ENCODE data around the gene TBC1D2B.
"Not testable (repeated sequence)": the region's sequence is repeated elsewhere in the genome, so short reads cannot be mapped to it uniquely, and the experiment has no call there.

The TBC1D2B gene

DNA sequence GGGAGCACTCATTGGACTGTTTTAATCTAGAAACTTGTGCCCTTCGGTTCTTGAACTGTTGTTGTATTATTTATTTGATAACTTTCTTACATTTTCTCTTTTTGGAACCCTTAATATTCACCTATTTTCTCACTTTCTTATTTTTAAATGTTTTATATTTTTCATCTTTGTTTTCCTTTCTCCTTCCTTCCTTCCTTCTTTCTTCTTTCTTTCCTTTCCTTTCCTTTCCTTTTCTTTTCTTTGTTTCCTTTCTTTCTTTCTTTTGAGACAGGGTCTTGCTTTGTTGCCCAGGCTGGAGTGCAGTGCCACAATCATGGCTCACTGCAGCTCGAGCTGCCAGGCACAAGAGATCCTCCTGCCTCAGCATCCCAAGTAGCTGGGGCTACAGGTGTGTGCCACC is 108.5 kb downstream of the TBC1D2B start:
- no peak for DNase-seq (ENCODE audit: low spot score)
- ChIA-PET CTCF (interaction anchor here (1.0 kb wide), 1 partner anchor 129 kb away, joined by 3 read pairs; no protein-coding TSS in a partner anchor), POLR2A (ENCODE audit: low non-redundant PET) (no interaction called here)
- TF ChIP-seq, protein P1, sequence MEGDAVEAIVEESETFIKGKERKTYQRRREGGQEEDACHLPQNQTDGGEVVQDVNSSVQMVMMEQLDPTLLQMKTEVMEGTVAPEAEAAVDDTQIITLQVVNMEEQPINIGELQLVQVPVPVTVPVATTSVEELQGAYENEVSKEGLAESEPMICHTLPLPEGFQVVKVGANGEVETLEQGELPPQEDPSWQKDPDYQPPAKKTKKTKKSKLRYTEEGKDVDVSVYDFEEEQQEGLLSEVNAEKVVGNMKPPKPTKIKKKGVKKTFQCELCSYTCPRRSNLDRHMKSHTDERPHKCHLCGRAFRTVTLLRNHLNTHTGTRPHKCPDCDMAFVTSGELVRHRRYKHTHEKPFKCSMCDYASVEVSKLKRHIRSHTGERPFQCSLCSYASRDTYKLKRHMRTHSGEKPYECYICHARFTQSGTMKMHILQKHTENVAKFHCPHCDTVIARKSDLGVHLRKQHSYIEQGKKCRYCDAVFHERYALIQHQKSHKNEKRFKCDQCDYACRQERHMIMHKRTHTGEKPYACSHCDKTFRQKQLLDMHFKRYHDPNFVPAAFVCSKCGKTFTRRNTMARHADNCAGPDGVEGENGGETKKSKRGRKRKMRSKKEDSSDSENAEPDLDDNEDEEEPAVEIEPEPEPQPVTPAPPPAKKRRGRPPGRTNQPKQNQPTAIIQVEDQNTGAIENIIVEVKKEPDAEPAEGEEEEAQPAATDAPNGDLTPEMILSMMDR (conservative IDR thresholded peaks at IDR 0.05; ENCODE audit: low read depth), result no peak
- H3K27ac ChIP-seq, result no peak overlapping the region

GRCh38 chr15:77967798-77968197 is 109.7 kb downstream of the TBC1D2B start:
- no peak overlapping the region for H3K27ac ChIP-seq
- CTCF ChIA-PET, result interaction anchor here (0.6 to 3.1 kb wide), 3 partner anchors 141 to 189 kb away, joined by 3 to 43 read pairs (median 7); no protein-coding TSS in a partner anchor
- TF ChIP-seq, protein P1 (conservative IDR thresholded peaks at IDR 0.05; ENCODE audit: low read depth), result no peak
- POLR2A ChIA-PET (ENCODE audit: low non-redundant PET), result no interaction called here
- DNase-seq (ENCODE audit: low spot score), result no peak

- POLR2A ChIA-PET (ENCODE audit: low non-redundant PET); DNase-seq (ENCODE audit: low spot score): not testable (repeated sequence)
- peak overlapping the region; percentile 25; the same call in 1 of the 2 replicates for H3K27ac ChIP-seq
- CTCF ChIA-PET, result interaction anchor here (0.9 to 3.1 kb wide), 5 partner anchors 93 to 274 kb away, joined by 3 to 43 read pairs (median 5); partner anchors contain the start of gene CIB2
Observed at GRCh38 chr15:77967235-77967615, 110.3 kb downstream of the TBC1D2B start.

GRCh38 chr15:77966540-77967234 is 110.8 kb downstream of the TBC1D2B start:
- POLR2A ChIA-PET (ENCODE audit: low non-redundant PET), result no interaction called here
- peak; percentile 87 for DNase-seq (ENCODE audit: low spot score)
- TF ChIP-seq, protein P1 (conservative IDR thresholded peaks at IDR 0.05; ENCODE audit: low read depth), result peak; percentile 97
- CTCF ChIA-PET, result interaction anchor here (0.8 to 3.1 kb wide), 9 partner anchors 11 to 275 kb away, joined by 3 to 43 read pairs (median 4); partner anchors contain the start of gene CIB2
- H3K27ac ChIP-seq, result no peak overlapping the region

DNA sequence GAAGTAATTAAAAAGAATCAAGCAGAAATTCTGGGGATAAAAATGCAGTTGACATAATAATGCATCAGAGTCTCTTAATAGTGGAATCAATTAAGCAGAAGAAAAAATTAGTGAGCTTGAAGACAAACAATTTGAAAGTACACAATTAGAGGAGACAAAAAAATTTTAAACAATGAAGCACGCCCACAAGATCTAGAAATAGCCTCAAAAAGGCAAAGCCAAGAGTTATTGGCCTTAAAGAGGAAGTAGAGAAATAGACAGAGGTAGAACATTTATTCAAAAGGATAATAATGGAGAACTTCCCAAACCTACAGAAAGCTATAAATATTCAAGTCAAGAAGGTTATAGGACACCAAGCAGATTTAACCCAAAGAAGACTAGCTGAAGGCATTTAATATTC is 113.3 kb downstream of the TBC1D2B start:
- no peak overlapping the region for H3K27ac ChIP-seq
- no peak for DNase-seq (ENCODE audit: low spot score)
- POLR2A ChIA-PET (ENCODE audit: low non-redundant PET), result interaction anchor here (0.7 kb wide), 1 partner anchor 56 kb away, joined by 3 read pairs; no protein-coding TSS in a partner anchor
- CTCF ChIA-PET, result interaction anchor here (0.7 to 1.3 kb wide), 4 partner anchors 144 to 274 kb away, joined by 3 to 8 read pairs (median 4); no protein-coding TSS in a partner anchor
- TF ChIP-seq, protein P1 (conservative IDR thresholded peaks at IDR 0.05; ENCODE audit: low read depth), result no peak

GRCh38 chr15:77959432-77959879 is 118.1 kb downstream of the TBC1D2B start:
- ChIA-PET POLR2A (ENCODE audit: low non-redundant PET) (no interaction called here), CTCF (interaction anchor here (0.5 to 2.4 kb wide), 14 partner anchors 44 to 733 kb away, joined by 3 to 44 read pairs (median 4); no protein-coding TSS in a partner anchor)
- TF ChIP-seq, protein P1 (conservative IDR thresholded peaks at IDR 0.05; ENCODE audit: low read depth), result peak; percentile 99
- no peak overlapping the region for H3K27ac ChIP-seq
- DNase-seq (ENCODE audit: low spot score), result peak; percentile 94

DNA sequence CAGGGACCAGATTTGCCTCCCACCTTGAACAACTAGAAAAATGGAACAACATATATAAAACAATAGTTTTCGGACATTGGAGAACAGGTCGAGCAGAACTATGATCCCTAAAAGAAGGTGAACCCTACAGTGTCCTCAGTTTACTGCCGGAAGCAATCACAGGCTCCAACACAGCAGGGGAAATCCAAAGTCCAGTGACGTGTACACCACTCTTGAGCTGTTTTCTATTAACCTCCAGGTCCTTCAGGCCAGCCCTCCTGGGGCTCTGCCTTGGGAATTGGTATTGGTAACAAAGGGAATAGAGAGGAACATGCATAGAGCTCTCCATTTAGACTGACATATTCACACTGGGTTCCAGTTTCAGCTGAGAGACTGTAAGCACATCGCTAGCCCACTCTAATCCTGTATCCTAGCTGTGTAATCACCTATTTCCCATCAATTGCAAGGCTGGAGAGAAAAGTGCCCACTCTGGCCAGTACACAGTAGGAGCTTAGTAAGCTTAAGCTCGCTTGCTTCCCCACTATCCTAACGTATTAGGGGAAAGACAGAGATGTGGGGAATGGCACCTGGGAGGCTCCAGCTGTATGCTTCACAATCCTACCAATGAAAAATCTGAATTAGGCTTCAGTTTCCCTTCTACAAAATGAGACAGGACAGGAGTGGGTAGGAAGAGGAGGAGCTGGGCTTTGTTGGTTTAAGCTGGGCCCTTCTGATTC is 118.6 kb downstream of the TBC1D2B start:
- DNase-seq (ENCODE audit: low spot score); H3K27ac ChIP-seq; POLR2A ChIA-PET (ENCODE audit: low non-redundant PET): not testable (repeated sequence)
- CTCF ChIA-PET, result interaction anchor here (0.6 to 2.4 kb wide), 10 partner anchors 46 to 284 kb away, joined by 3 to 44 read pairs (median 5); no protein-coding TSS in a partner anchor

DNA sequence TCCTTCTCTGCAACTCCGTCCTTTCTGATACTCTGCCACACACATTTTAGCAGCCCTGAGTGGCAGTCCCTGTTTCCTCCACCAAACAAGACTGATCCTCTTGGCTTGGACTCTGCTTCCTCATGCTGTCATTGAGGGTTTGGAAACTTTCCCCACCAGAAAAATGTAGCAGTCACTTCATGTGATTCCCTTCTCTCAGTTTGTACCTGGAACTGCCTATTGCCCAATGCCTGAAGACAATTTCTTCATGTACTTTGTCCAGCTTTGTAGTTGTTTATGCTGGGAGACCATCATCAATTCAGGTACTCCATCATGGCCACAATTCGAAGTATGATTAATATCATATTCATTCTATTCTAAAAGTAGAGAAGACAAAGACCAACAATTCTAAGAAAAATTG is 119.5 kb downstream of the TBC1D2B start:
- POLR2A ChIA-PET (ENCODE audit: low non-redundant PET); DNase-seq (ENCODE audit: low spot score); H3K27ac ChIP-seq; CTCF ChIA-PET: not testable (repeated sequence)

DNA sequence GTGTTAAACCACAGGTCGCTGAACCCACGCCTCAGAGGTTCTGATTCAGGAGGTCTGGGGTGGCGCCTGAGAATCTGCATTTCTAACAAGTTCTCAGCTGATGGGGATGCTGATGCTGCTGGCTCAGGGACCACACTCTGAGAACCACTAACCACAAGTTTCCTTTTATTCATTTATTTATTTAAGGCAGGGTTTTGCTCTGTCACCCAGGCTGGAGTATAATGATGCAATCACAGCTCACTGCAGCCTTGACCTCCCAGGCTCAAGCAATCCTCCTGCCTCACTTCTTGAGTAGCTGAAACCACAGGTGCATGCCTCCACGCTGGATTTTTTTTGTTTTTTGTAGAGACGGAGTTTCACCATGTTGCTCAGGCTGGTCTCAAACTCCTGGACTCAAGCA is 123.6 kb downstream of the TBC1D2B start:
- POLR2A ChIA-PET (ENCODE audit: low non-redundant PET); DNase-seq (ENCODE audit: low spot score); H3K27ac ChIP-seq: not testable (repeated sequence)
- CTCF ChIA-PET, result interaction anchor here (0.6 kb wide), 1 partner anchor 37 kb away, joined by 4 read pairs; no protein-coding TSS in a partner anchor

- POLR2A ChIA-PET (ENCODE audit: low non-redundant PET); DNase-seq (ENCODE audit: low spot score); H3K27ac ChIP-seq: not testable (repeated sequence)
- CTCF ChIA-PET, result interaction anchor here (0.6 kb wide), 1 partner anchor 288 kb away, joined by 5 read pairs; no protein-coding TSS in a partner anchor
Observed at GRCh38 chr15:77952928-77953446, 124.5 kb downstream of the TBC1D2B start.

All from RWPE1 (cell line).